Natural killer cell (primary cell): ENCODE data around the gene ZDHHC18. TPM values are rescaled to one million over a fixed set of nuclear protein-coding genes. Genes with fewer than 3 reads are reported as not detected.

Source experiments
- ATAC-seq, 3 donors: fragments of 150-1000 bp in 2 of 3; fragments of 200-7000 bp in 1 of 3; cut with Tn5 transposase; 1 replicate in 1 of 3; 2 replicates in 2 of 3; pipeline ENCODE4 v1.10.0; 2021; ENCODE audit warnings: mild to moderate bottlenecking in 2 of 3, moderate library complexity in 2 of 3
- DNase-seq, 2 donors: peaks; one replicate each; pipeline versions ENCODE4 v3.0.0 to v3.0.0-alpha.2; 2013 to 2021; ENCODE audit warnings: mixed read lengths in 1 of 2
- H3K27ac ChIP-seq: one replicate; pipeline ENCODE4 v1.5.1; 2013; ENCODE audit warnings: mild to moderate bottlenecking, low read length
- H3K27me3 ChIP-seq: one replicate; pipeline ENCODE4 v1.6.1; 2013; ENCODE audit warnings: low read length; ENCODE audit not compliant: control insufficient read depth, insufficient read depth
- H3K36me3 ChIP-seq: one replicate; pipeline ENCODE4 v1.6.1; 2013; ENCODE audit warnings: low read length; ENCODE audit not compliant: control insufficient read depth, insufficient read depth
- H3K4me1 ChIP-seq: one replicate; pipeline ENCODE4 v1.6.1; 2013; ENCODE audit warnings: low read length; ENCODE audit not compliant: control insufficient read depth, insufficient read depth
- H3K4me3 ChIP-seq: one replicate; pipeline ENCODE4 v1.5.1; 2013; ENCODE audit warnings: low read length
- H3K9me3 ChIP-seq: one replicate; pipeline ENCODE4 v1.6.1; 2013; ENCODE audit warnings: low read length; ENCODE audit not compliant: control insufficient read depth, insufficient read depth
- H3K27ac Mint-ChIP-seq, 2 donors: one replicate each; pipeline ENCODE4 v1.8.0; 2022; ENCODE audit warnings: mild to moderate bottlenecking in 2 of 2, mixed read lengths in 2 of 2, moderate library complexity in 1 of 2
- H3K27me3 Mint-ChIP-seq, 2 donors: one replicate each; pipeline ENCODE4 v1.8.0; 2022; ENCODE audit warnings: low read depth in 2 of 2, mixed read lengths in 2 of 2
- H3K36me3 Mint-ChIP-seq: one replicate; pipeline ENCODE4 v1.8.0; 2022; ENCODE audit warnings: mixed read lengths
- H3K4me1 Mint-ChIP-seq, 2 donors: one replicate each; pipeline ENCODE4 v1.8.0; 2022; ENCODE audit warnings: mixed read lengths in 2 of 2
- H3K4me3 Mint-ChIP-seq: one replicate; pipeline ENCODE4 v1.8.0; 2022; ENCODE audit warnings: mild to moderate bottlenecking, moderate library complexity, mixed read lengths
- H3K9me3 Mint-ChIP-seq, 2 donors: one replicate each; pipeline ENCODE4 v1.8.0; 2022; ENCODE audit warnings: mixed read lengths in 2 of 2
- WGBS: methylation state at CpG from one replicate; pipeline ENCODE4 v1.1.7; 2013; ENCODE audit warnings: missing lambda C conversion rate; ENCODE audit not compliant: insufficient coverage; 5-methylcytosine and 5-hydroxymethylcytosine counted together
- intact Hi-C: fragments of 100-400 bp; cut with micrococcal nuclease; formaldehyde crosslinking; loops from one replicate; pipeline ENCODE4 v1.14.2; 2022
- total RNA-seq, 4 donors: library from RNA; stranded (reverse); fragments of 120-200 nt in 1 of 4; gene quantifications; one replicate each; pipeline versions ENCODE4 v1.2.3 to v1.2.4, GENCODE V29; 2013 to 2022
- TF ChIP-seq, protein P1 (sequence below): fragments of 200-600 bp; IDR thresholded peaks from one replicate; pipeline ENCODE4 v1.8.0; 2022; ENCODE audit warnings: antibody characterized with exemption

ZDHHC18 gene
- total RNA-seq, 3 donors from 2014 or later (not counting 1 experiment from before 2014, with no cell fraction given) = 70.0 to 74.6 (median 72.3) TPM

DNA sequence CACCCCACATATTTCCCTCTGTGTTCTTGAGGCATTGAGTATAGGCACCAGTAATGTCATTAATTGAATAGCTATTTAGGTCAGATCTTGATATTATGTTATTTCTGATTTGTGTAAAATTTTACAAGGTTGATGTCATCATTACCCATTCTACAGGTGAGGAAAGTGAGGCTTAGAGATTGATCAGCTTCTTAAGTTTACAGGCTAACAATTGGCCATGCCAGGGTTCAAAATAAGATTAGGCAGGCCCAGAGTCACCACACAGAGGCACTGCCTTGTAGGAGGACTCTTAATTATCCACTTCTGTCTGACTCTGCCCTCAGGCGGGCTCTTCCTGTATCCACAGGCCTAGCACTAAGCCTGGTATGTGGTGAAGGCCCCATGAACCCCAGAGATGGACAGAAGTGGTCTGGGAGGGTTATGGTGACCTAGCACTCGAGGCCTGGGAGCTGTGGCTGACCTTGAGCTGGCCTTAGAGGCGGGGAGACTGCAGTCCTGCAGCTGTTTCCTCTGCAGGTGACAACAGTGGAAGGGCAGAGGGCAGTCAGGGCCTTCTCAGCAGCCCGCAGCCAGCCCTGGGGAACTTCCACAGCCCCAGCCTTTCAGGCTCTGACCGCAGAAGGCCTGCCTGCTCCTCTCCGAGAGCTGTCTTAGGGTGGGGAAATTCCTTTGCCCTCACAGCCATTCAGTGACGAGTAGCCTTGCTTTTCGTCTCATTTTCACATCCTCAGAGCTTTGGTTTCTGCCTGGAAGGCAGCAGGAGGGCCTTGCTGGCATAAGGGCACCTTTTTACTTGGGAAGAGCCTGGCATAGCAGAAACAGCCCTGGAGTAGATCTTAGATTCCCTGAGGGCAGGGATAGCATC is 12.2 kb downstream of the ZDHHC18 start:
- Mint-ChIP-seq H3K9me3 (no peaks in the 10 kb centered on the region), H3K27ac (peak overlapping the region; percentile 77 to 78), H3K4me1 (peaks cover 20 to 28% of the 10 kb centered on the region in 2 donors), H3K4me3 (no peak overlapping the region), H3K27me3 (no peaks in the 10 kb centered on the region), H3K36me3 (no peaks in the 10 kb centered on the region)
- Histone ChIP-seq H3K27me3 (no peaks in the 10 kb centered on the region), H3K36me3 (peaks cover 66% of the 10 kb centered on the region), H3K9me3 (no peaks in the 10 kb centered on the region), H3K4me1 (peaks cover 32% of the 10 kb centered on the region), H3K27ac (peak overlapping the region; percentile 75), H3K4me3 (no peak overlapping the region)
- whole genome bisulfite sequencing = 53% methylated on average over 8 of the region's 8 CpGs
- DNase-seq (peak in 1 of 2 donors; percentile 85), ATAC-seq (peak; percentile 82 to 88 (median 85))
- intact Hi-C loops = no loop called here
- TF ChIP-seq, protein P1, sequence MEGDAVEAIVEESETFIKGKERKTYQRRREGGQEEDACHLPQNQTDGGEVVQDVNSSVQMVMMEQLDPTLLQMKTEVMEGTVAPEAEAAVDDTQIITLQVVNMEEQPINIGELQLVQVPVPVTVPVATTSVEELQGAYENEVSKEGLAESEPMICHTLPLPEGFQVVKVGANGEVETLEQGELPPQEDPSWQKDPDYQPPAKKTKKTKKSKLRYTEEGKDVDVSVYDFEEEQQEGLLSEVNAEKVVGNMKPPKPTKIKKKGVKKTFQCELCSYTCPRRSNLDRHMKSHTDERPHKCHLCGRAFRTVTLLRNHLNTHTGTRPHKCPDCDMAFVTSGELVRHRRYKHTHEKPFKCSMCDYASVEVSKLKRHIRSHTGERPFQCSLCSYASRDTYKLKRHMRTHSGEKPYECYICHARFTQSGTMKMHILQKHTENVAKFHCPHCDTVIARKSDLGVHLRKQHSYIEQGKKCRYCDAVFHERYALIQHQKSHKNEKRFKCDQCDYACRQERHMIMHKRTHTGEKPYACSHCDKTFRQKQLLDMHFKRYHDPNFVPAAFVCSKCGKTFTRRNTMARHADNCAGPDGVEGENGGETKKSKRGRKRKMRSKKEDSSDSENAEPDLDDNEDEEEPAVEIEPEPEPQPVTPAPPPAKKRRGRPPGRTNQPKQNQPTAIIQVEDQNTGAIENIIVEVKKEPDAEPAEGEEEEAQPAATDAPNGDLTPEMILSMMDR = no peak

DNA sequence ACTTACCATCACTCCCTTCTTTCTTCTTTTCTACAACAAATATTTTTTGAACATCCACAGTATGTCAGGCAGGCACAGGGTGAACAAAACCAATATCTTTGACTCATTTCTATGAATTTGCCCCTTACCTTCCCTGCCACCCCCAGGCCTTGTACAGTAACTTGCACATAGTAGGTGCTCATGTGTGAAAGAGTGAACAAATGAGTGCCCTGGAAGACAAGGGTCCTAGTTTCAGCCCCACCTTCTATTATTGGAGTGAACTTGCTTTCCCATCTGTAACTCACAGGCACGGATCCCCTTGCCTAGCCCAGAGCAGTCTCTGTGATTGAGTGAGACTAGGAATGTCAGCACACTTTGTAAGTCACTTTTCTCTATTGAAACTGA is 12.8 kb downstream of the ZDHHC18 start:
- ATAC-seq = no peak
- Mint-ChIP-seq H3K4me1 (peaks cover 14 to 22% of the 10 kb centered on the region in 2 donors), H3K9me3 (no peaks in the 10 kb centered on the region), H3K36me3 (no peaks in the 10 kb centered on the region), H3K4me3 (no peak overlapping the region), H3K27me3 (no peaks in the 10 kb centered on the region), H3K27ac (peak overlapping the region; percentile 77 to 78)
- Histone ChIP-seq H3K4me3 (no peak overlapping the region), H3K4me1 (peaks cover 25% of the 10 kb centered on the region), H3K27me3 (no peaks in the 10 kb centered on the region), H3K36me3 (peaks cover 64% of the 10 kb centered on the region), H3K9me3 (no peaks in the 10 kb centered on the region), H3K27ac (peak overlapping the region; percentile 75)
- intact Hi-C loops = no loop called here
- TF ChIP-seq, protein P1 = no peak
- no peak for DNase-seq
- WGBS = 89% methylated on average over 1 of the region's 1 CpG

DNA sequence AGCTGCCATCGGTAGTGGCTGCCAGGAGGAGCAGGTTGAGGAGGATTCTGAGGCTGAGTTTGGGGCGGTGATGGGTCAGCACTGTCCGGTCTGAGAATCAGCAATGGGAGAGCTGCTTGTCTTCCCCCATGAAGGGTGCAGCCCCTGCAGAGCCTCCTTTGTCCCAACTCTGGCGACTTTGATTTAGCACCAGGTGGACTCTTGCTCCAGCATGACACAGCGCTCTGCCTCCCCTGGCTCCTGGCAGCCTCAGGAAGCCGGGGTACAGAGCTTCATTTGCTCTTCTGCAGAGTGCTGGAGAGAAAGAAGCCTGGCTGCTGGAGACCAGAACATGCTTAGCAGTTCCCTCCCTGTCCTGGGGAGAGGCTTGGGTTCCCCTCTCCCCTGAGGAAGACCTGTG is 13.3 kb downstream of the ZDHHC18 start:
- Mint-ChIP-seq H3K4me3 (no peak overlapping the region), H3K4me1 (peaks cover 9 to 17% of the 10 kb centered on the region in 2 donors), H3K36me3 (no peaks in the 10 kb centered on the region), H3K27ac (peak overlapping the region; percentile 77 to 78), H3K27me3 (no peaks in the 10 kb centered on the region), H3K9me3 (no peaks in the 10 kb centered on the region)
- peak overlapping the region; percentile 75 for H3K27ac ChIP-seq
- H3K27me3 ChIP-seq = no peaks in the 10 kb centered on the region
- 82% methylated on average over 6 of the region's 6 CpGs for WGBS
- H3K9me3 ChIP-seq = no peaks in the 10 kb centered on the region
- ATAC-seq = no peak
- H3K4me1 ChIP-seq = peaks cover 21% of the 10 kb centered on the region
- DNase-seq = no peak
- H3K36me3 ChIP-seq = peaks cover 62% of the 10 kb centered on the region
- TF ChIP-seq, protein P1 = no peak
- no peak overlapping the region for H3K4me3 ChIP-seq
- intact Hi-C loops = no loop called here
